OCI-LY7 (cell line): Measurements from ENCODE around the gene RBM19.

Source experiments
- CTCF ChIP-seq: fragments of 200-600 bp; sonication (generic); conservative IDR thresholded peaks from 2 replicates; pipeline ENCODE4 v1.5.1; 2014; ENCODE audit warnings: mild to moderate bottlenecking, antibody characterized with exemption, low read length, moderate library complexity, mixed read lengths
- EZH2phosphoT487 ChIP-seq: fragments of 200-600 bp; sonication (generic); IDR thresholded peaks from 2 replicates; pipeline ENCODE4 v1.6.1; 2018; ENCODE audit warnings: low read depth, borderline replicate concordance, mild to moderate bottlenecking, mixed run types, antibody characterized with exemption, low read length, moderate library complexity, mixed read lengths

DNA sequence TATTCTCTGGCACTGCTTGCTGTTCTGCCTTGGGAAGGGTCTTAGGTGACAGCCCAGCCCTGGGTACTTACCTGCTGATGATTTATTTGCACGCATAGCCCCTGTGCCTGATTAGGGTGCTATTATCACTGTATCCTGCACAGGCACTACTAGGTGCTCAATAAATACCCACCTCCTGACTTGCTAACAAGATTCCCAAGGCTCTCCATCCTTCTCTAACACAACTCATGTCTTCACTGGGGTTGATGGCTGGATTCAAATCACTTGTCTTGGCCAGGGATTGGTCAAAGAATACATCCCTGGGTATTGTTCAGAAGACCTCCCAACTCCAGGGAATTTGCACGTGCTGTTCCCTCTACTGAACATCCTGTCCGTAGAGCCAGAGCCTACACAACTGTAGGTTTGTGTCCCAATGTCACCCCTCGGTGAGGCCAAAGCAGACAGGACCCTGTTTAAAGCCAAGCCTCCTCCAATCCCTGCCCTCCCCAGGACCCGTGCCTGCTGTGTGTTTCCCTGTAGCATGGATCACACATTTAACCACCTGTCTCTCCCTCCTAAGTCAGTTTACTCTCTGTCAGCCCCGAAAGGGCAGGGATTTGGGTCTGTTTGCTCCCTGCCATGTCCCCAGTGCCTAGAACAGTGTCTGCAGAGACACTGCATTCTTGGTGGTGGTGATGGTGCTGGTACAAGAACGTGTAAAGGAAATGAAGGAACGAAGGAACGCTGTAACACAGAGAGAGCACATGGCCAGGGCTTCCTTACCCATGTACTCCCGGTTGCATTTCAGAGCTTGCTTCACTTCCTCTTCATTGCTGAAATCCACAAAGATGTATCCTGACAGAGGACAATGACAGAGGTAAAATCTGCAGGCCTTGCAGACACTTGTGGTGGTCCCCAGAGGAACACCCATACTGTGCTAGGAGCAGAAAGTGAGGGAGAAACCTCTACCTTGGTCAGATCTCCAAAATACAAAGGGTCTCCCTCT lies 16.5 kb downstream of the RBM19 start:
- TF ChIP-seq CTCF (no peak), EZH2phosphoT487 (no peak)
